ENCODE measurements around the gene RSPH3. TPM values are rescaled to one million over a fixed set of nuclear protein-coding genes. Genes with fewer than 3 reads are reported as not detected.

The RSPH3 gene
- total RNA-seq, 1 experiment from 2014 or later, result 24.7 TPM

DNA sequence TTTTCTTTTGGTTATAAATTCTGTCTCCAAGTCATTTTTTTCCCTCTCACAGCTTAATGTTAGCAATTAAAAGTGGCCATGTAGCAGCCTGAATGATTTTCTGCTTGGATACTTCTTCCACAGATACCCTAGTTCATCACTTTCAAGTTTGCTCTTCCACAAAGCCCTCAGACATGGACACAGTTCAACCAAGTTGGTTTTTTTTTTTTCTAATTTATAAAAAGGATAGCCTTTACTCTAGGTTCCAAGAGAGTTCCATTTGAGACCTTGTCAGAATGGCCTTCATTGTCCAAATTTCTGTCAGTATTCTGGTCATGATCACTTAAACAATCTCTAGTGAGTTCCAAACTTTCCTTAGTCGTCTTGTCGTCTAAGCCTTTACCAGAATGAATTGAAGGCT, 40.0 kb downstream of the RSPH3 start:
- Histone ChIP-seq H3K9me3 (ENCODE audit: control insufficient read depth in 1 of 2, insufficient read depth in 1 of 2, low read depth in 1 of 2, low read length in 2 of 2) (no peaks in the 10 kb centered on the region), H4K20me1 (ENCODE audit: insufficient read depth) (no peaks in the 10 kb centered on the region), H2AFZ (ENCODE audit: low read depth, low read length, poor library complexity, severe bottlenecking) (no peak overlapping the region), H3K27me3 (ENCODE audit: insufficient read depth, low read length) (no peaks in the 10 kb centered on the region), H3K27ac (ENCODE audit: low read depth, low read length) (no peak overlapping the region), H3K4me1 (ENCODE audit: control insufficient read depth in 1 of 2, insufficient read depth in 2 of 2, low read length in 2 of 2) (peaks cover 0 to 6% of the 10 kb centered on the region in 2 experiments; a peak in 1 of 4 replicates), H3K9ac (ENCODE audit: low read length) (no peak overlapping the region), H3K79me2 (ENCODE audit: insufficient read depth, low read length) (no peaks in the 10 kb centered on the region), H3K9me2 (ENCODE audit: insufficient read depth) (no peaks in the 10 kb centered on the region), H3K36me3 (ENCODE audit: control insufficient read depth in 1 of 2, insufficient read depth in 2 of 2, low read length in 2 of 2) (no peaks in the 10 kb centered on the region), H3K4me3 (replicated peaks in 1 of 2; ENCODE audit: low read depth in 1 of 2, low read length in 2 of 2) (no peak overlapping the region), H3K4me2 (ENCODE audit: low read length) (no peak overlapping the region)
- ATAC-seq (no peak), DNase-seq (ENCODE audit: low read depth, low spot score) (no peak)
- ChIA-PET RAD21 (ENCODE audit: low non-redundant PET in 1 of 2, low total read pairs in 2 of 2, uncharacterized antibody in 2 of 2, unreplicated experiment in 2 of 2) (no interaction called here), CTCF (no interaction called here), POLR2A (interaction anchor here (0.9 kb wide), 1 partner anchor 91 kb away, joined by 3 read pairs; no protein-coding TSS in a partner anchor)
- TF ChIP-seq EZH2 (IDR thresholded peaks at IDR 0.05), result no peak
- TF ChIP-seq, protein P1, sequence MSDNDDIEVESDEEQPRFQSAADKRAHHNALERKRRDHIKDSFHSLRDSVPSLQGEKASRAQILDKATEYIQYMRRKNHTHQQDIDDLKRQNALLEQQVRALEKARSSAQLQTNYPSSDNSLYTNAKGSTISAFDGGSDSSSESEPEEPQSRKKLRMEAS (IDR thresholded peaks at IDR 0.05), result no peak
- TF ChIP-seq TCF7L2 (IDR thresholded peaks at IDR 0.05; ENCODE audit: borderline replicate concordance, extremely low read depth, insufficient read depth, insufficient read length), result no peak
- no peak for TF ChIP-seq POLR2A (IDR thresholded peaks at IDR 0.05; ENCODE audit: borderline replicate concordance, extremely low read depth, insufficient read depth, insufficient read length)
- TF ChIP-seq EGR1 (IDR thresholded peaks at IDR 0.05; ENCODE audit: low read depth), result no peak
- TF ChIP-seq SIN3A (IDR thresholded peaks at IDR 0.05; ENCODE audit: low read depth), result no peak
- TF ChIP-seq YY1 (IDR thresholded peaks at IDR 0.05; ENCODE audit: extremely low read depth, insufficient replicate concordance, low read depth, low read length), result no peak
- TF ChIP-seq, protein P2, sequence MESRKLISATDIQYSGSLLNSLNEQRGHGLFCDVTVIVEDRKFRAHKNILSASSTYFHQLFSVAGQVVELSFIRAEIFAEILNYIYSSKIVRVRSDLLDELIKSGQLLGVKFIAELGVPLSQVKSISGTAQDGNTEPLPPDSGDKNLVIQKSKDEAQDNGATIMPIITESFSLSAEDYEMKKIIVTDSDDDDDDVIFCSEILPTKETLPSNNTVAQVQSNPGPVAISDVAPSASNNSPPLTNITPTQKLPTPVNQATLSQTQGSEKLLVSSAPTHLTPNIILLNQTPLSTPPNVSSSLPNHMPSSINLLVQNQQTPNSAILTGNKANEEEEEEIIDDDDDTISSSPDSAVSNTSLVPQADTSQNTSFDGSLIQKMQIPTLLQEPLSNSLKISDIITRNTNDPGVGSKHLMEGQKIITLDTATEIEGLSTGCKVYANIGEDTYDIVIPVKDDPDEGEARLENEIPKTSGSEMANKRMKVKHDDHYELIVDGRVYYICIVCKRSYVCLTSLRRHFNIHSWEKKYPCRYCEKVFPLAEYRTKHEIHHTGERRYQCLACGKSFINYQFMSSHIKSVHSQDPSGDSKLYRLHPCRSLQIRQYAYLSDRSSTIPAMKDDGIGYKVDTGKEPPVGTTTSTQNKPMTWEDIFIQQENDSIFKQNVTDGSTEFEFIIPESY (IDR thresholded peaks at IDR 0.05; ENCODE audit: extremely low read depth, insufficient replicate concordance, low read length), result no peak
- TF ChIP-seq FOSL1 (IDR thresholded peaks at IDR 0.05; ENCODE audit: low read depth), result no peak
- TF ChIP-seq POLR2AphosphoS5 (IDR thresholded peaks at IDR 0.05; ENCODE audit: low read depth, low read length), result no peak
- no peak for TF ChIP-seq CEBPB (IDR thresholded peaks at IDR 0.05; ENCODE audit: low read depth)
- intact Hi-C loops (cut with micrococcal nuclease), result no loop called here
- BruUV-seq (replicated peaks), result no TSS peak

All from HCT116 (cell line).